Lower leg skin (tissue), 3 donors: Measurements from ENCODE around the gene PAQR4.

Experiments
- CTCF ChIP-seq, 3 donors: fragments of 450-650 bp; IDR thresholded peaks; one replicate each; pipeline ENCODE4 v1.5.1; 2016; ENCODE audit warnings: antibody characterized with exemption in 3 of 3, mild to moderate bottlenecking in 3 of 3, moderate library complexity in 2 of 3
- POLR2A ChIP-seq, 2 donors: fragments of 450-650 bp; IDR thresholded peaks; one replicate each; pipeline ENCODE4 v1.6.1; 2016 to 2017; ENCODE audit warnings: antibody characterized with exemption in 2 of 2, mild to moderate bottlenecking in 1 of 2, moderate library complexity in 1 of 2

- TF ChIP-seq CTCF (IDR thresholded peaks at IDR 0.05) = no peak
- no peak for TF ChIP-seq POLR2A (IDR thresholded peaks at IDR 0.05)
Observed at GRCh38 chr16:3003582-3004270, 34.6 kb downstream of the PAQR4 start.
